GM23248 (cell line): ENCODE results near the gene SLC29A4.

Experiments used
- EZH2 ChIP-seq: fragments of 200-600 bp; sonication (generic); IDR thresholded peaks from 2 replicates; pipeline ENCODE4 v1.6.1; 2018; ENCODE audit warnings: antibody characterized with exemption, mild to moderate bottlenecking; ENCODE audit not compliant: insufficient read depth, poor library complexity, severe bottlenecking
- EZH2phosphoT487 ChIP-seq: fragments of 200-600 bp; sonication (generic); IDR thresholded peaks from 2 replicates; pipeline ENCODE4 v1.6.1; 2018; ENCODE audit warnings: antibody characterized with exemption, moderate library complexity, mild to moderate bottlenecking, low read depth; ENCODE audit not compliant: insufficient read depth

DNA sequence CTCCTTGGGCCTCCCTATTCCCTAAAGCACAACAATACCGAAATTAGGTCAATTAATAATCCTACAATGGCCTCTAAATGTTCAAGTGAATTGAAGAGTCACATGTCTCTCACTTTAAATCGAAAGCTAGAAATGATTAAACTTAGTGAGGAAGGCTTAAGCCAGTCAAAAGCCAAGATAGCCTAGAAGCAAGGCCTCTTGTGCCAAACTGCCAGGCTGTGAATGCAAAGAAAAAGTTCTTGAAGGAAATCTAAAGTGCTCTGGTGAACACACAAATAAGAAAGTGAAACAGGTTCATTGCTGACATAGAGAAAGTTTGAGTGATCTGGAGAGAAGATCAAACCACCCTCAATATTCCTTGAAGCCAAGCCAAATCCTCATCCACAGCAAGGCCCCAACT is 57.2 kb downstream of the SLC29A4 start:
- TF ChIP-seq EZH2 = no peak
- TF ChIP-seq EZH2phosphoT487 = no peak
